ENCODE measurements around the gene RCL1. TPM values are rescaled to one million over a fixed set of nuclear protein-coding genes. Genes with fewer than 3 reads are reported as not detected.
"Not testable (repeated sequence)": the region's sequence is repeated elsewhere in the genome, so short reads cannot be mapped to it uniquely, and the experiment has no call there.

Gene RCL1
- total and polyA plus RNA-seq, 4 donors, result 14.3 to 32.0 (median 22.6) TPM

DNA sequence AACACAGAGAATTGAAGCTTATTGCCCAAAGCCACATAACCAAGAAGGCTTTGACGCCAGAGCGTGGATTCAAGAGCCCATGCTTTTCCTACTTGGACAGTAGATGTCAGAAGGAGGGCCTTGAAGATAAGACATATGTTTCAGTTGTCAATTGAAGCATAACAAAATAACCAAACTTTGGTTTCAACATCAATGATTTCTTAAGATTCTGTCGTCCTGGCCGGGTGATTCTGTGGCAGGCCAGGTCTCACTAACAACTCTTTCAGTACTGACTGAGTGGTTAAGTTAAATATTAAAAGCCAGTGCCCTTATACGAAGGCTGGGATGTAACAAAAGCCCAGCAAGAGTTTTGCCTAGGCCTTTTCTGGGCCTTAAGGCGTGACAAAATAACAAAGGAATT is 94.0 kb downstream of the RCL1 start:
- WGBS (ENCODE audit: insufficient coverage), result 30% methylated on average over 2 of the region's 6 CpGs
- H3K4me3 ChIP-seq (ENCODE audit: low read depth, low read length), result no peak overlapping the region
- H3K27me3 ChIP-seq (ENCODE audit: control insufficient read depth, insufficient read depth, low read length), result no peaks in the 10 kb centered on the region
- H3K9me3 ChIP-seq (ENCODE audit: control insufficient read depth, insufficient read depth, low read length), result no peaks in the 10 kb centered on the region
- H3K27ac ChIP-seq (ENCODE audit: low read depth, low read length), result no peak overlapping the region
- H3K4me1 ChIP-seq (ENCODE audit: control insufficient read depth, insufficient read depth, low read length), result no peaks in the 10 kb centered on the region
- DNase-seq (ENCODE audit: low read depth in 4 of 6, low spot score in 6 of 6), result no peak
- H3K36me3 ChIP-seq (ENCODE audit: control insufficient read depth, insufficient read depth, low read length), result no peaks in the 10 kb centered on the region

DNA sequence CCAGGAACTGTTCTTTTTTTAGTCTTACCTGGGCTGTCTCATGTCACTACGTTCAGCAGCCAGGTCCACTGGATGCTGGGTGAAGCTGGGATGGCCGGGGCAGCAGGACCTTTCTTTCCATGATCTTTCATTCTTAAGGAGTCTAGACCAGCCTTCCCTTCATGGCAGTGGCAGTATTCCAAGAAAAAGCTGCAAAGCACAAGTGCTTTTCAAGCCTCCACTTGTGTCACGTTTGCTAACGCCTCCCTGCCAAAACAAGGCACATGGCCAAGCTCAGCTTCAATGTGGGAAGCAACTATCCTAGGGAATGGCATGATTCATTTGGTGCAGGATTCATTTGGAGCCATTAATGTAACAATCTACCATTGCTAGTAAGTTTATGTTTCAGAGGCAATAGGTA is 94.8 kb downstream of the RCL1 start:
- 37% methylated on average over 4 of the region's 4 CpGs for WGBS (ENCODE audit: insufficient coverage)
- Histone ChIP-seq H3K36me3 (ENCODE audit: control insufficient read depth, insufficient read depth, low read length) (no peaks in the 10 kb centered on the region), H3K27me3 (ENCODE audit: control insufficient read depth, insufficient read depth, low read length) (no peaks in the 10 kb centered on the region), H3K9me3 (ENCODE audit: control insufficient read depth, insufficient read depth, low read length) (no peaks in the 10 kb centered on the region), H3K4me3 (ENCODE audit: low read depth, low read length) (no peak overlapping the region), H3K4me1 (ENCODE audit: control insufficient read depth, insufficient read depth, low read length) (no peaks in the 10 kb centered on the region), H3K27ac (ENCODE audit: low read depth, low read length) (no peak overlapping the region)
- peak in 4 of 6 donors; percentile 19 to 87 (median 36) for DNase-seq (ENCODE audit: low read depth in 4 of 6, low spot score in 6 of 6)

DNA sequence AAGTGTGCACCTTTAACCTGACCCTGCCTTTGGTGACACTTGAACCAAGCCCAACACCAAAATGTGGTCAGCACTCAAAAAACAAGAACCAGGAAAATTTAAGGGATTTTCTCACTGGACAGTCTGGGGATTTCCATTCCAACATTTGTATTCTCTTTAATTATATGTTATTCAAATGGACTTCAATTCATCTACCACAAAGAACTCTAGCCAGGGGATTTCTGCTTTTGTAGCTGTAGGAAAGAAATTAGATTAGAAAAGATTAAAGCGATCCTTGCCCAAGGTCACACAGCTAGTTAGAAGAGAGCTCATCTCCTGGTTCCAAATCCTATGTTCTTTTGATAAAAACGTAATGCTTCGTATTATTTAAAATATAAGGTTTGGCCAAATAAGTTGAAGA is 97.5 kb downstream of the RCL1 start:
- no peak overlapping the region for H3K4me3 ChIP-seq (ENCODE audit: low read depth, low read length)
- no peak overlapping the region for H3K27ac ChIP-seq (ENCODE audit: low read depth, low read length)
- H3K27me3 ChIP-seq (ENCODE audit: control insufficient read depth, insufficient read depth, low read length), result no peaks in the 10 kb centered on the region
- H3K4me1 ChIP-seq (ENCODE audit: control insufficient read depth, insufficient read depth, low read length), result no peaks in the 10 kb centered on the region
- no peaks in the 10 kb centered on the region for H3K9me3 ChIP-seq (ENCODE audit: control insufficient read depth, insufficient read depth, low read length)
- H3K36me3 ChIP-seq (ENCODE audit: control insufficient read depth, insufficient read depth, low read length), result no peaks in the 10 kb centered on the region
- no peak for DNase-seq (ENCODE audit: low read depth in 4 of 6, low spot score in 6 of 6)
- 100% methylated on average over 1 of the region's 3 CpGs for WGBS (ENCODE audit: insufficient coverage)

DNA sequence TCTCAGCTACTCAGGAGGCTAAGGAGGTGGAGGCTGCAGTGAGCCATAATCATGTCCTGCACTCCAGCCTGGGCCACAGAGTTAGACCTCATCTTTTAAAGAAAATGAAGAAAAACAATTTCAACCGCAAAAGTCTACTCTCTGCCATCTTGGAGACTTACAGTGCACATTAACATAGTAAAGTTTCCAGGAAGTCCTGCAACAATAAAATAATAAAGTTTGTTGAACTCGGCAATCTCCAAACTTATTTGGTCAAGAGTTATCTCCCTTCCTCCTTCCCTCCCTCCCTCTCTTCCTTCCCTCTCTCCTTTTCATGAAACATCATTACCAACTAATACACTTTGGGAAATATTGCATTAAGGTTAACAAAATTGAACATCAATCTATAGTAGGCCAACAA is 98.2 kb downstream of the RCL1 start:
- no peaks in the 10 kb centered on the region for H3K27me3 ChIP-seq (ENCODE audit: control insufficient read depth, insufficient read depth, low read length)
- no peaks in the 10 kb centered on the region for H3K9me3 ChIP-seq (ENCODE audit: control insufficient read depth, insufficient read depth, low read length)
- H3K4me1 ChIP-seq (ENCODE audit: control insufficient read depth, insufficient read depth, low read length), result no peaks in the 10 kb centered on the region
- DNase-seq (ENCODE audit: low read depth in 4 of 6, low spot score in 6 of 6), result no peak
- H3K4me3 ChIP-seq (ENCODE audit: low read depth, low read length), result no peak overlapping the region
- no peak overlapping the region for H3K27ac ChIP-seq (ENCODE audit: low read depth, low read length)
- WGBS (ENCODE audit: insufficient coverage), result 0% methylated on average over 1 of the region's 2 CpGs
- H3K36me3 ChIP-seq (ENCODE audit: control insufficient read depth, insufficient read depth, low read length), result no peaks in the 10 kb centered on the region

DNA sequence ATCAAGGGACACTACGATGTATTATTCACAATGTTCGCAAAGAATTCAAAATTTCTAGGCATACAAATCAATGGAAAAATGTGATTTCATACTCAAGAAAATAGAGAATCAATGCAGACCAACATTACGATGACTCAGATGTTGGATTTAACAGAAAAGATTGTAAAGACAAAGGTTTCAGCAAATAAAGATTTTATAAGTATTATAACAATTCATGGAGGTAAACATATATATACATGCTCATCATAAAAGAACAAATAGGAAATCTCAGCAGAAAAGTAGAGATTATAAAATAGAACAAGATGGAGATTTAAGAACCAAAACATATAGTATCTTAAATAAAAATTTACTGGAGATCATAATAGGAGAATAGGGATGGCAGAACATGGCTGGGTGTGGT is 98.9 kb downstream of the RCL1 start:
- DNase-seq (ENCODE audit: low read depth in 4 of 6, low spot score in 6 of 6), result no peak
- Histone ChIP-seq H3K27ac (ENCODE audit: low read depth, low read length) (no peak overlapping the region), H3K4me3 (ENCODE audit: low read depth, low read length) (no peak overlapping the region), H3K4me1 (ENCODE audit: control insufficient read depth, insufficient read depth, low read length) (no peaks in the 10 kb centered on the region), H3K27me3 (ENCODE audit: control insufficient read depth, insufficient read depth, low read length) (no peaks in the 10 kb centered on the region), H3K9me3 (ENCODE audit: control insufficient read depth, insufficient read depth, low read length) (no peaks in the 10 kb centered on the region), H3K36me3 (ENCODE audit: control insufficient read depth, insufficient read depth, low read length) (no peaks in the 10 kb centered on the region)
- no CpG with 5 or more reads among the region's 3 CpGs for WGBS (ENCODE audit: insufficient coverage)

DNA sequence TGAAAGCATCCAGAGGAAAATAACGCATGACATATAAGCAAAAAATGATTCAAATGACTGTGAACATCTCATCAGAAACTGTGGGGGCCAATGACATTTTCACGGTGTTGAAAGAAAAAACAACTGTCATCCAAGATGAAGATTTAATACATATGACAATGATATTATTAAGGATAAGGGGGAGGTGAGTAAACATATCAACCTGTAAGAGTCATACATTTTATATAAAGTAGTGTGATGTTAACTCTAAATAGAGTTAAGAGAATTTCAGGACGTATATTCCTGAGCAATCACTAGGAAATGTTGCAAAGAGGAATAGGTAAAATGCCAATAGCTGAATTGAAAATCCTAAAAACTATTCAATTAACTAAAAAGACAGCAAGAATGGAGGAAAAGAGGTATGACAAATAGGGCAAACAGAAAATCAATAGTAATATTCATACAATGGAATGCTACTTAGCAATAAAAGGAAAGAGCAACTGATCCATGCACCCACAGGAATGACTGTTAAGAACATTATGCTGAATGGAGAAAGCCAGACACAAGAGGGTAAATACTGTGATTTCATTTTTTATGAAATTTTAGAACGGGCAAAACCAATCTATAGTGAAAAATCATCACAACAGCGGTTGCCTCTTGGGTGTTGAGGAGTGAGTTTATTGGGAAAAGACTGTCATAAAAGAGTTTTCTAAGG is 99.9 kb downstream of the RCL1 start:
- no CpG with 5 or more reads among the region's 5 CpGs for WGBS (ENCODE audit: insufficient coverage)
- no peaks in the 10 kb centered on the region for H3K4me1 ChIP-seq (ENCODE audit: control insufficient read depth, insufficient read depth, low read length)
- H3K27me3 ChIP-seq (ENCODE audit: control insufficient read depth, insufficient read depth, low read length), result no peaks in the 10 kb centered on the region
- no peak overlapping the region for H3K4me3 ChIP-seq (ENCODE audit: low read depth, low read length)
- no peak overlapping the region for H3K27ac ChIP-seq (ENCODE audit: low read depth, low read length)
- DNase-seq (ENCODE audit: low read depth in 4 of 6, low spot score in 6 of 6), result no peak
- H3K9me3 ChIP-seq (ENCODE audit: control insufficient read depth, insufficient read depth, low read length), result no peaks in the 10 kb centered on the region
- no peaks in the 10 kb centered on the region for H3K36me3 ChIP-seq (ENCODE audit: control insufficient read depth, insufficient read depth, low read length)

DNA sequence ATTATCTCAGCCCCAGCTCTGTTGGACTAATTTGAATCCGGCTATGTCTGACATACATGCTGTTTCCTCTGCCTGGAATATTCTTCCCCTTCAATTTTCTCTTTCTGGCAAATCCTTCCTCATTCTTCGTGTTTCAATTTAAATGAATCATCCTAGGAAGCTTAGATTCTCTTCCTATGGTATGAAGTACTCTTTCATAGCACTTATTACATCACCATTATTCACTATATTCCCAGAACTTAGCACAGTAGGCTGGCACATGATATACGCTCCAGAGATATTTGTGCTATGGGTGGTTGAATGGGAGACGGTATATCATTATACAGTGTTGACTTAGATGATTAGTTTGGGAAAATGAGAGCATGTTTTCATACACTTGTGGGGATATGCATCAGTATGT is 101.3 kb downstream of the RCL1 start:
- WGBS (ENCODE audit: insufficient coverage), result 83% methylated on average over 1 of the region's 4 CpGs
- no peak overlapping the region for H3K4me3 ChIP-seq (ENCODE audit: low read depth, low read length)
- no peaks in the 10 kb centered on the region for H3K4me1 ChIP-seq (ENCODE audit: control insufficient read depth, insufficient read depth, low read length)
- H3K9me3 ChIP-seq (ENCODE audit: control insufficient read depth, insufficient read depth, low read length), result no peaks in the 10 kb centered on the region
- DNase-seq (ENCODE audit: low read depth in 4 of 6, low spot score in 6 of 6), result no peak
- no peaks in the 10 kb centered on the region for H3K36me3 ChIP-seq (ENCODE audit: control insufficient read depth, insufficient read depth, low read length)
- H3K27me3 ChIP-seq (ENCODE audit: control insufficient read depth, insufficient read depth, low read length), result no peaks in the 10 kb centered on the region
- H3K27ac ChIP-seq (ENCODE audit: low read depth, low read length), result no peak overlapping the region

DNA sequence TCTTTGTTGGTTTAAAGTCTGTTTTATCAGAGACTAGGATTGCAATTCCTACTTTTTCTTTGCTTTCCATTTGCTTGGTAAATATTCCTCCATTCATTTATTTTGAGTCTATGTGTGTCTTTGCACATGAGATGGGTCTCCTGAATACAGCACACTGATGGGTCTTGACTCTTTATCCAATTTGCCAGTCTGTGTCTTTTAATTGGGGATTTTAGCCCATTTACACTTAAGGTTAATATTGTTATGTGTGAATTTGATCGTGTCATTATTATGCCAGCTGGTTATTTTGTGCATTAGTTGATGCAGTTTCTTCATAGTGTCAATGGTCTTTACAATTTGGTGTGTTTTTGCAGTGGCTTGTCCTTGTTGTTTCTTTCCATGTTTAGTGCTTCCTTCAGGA is 107.1 kb downstream of the RCL1 start:
- H3K4me3 ChIP-seq (ENCODE audit: low read depth, low read length); DNase-seq (ENCODE audit: low read depth in 4 of 6, low spot score in 6 of 6); H3K27ac ChIP-seq (ENCODE audit: low read depth, low read length); H3K36me3 ChIP-seq (ENCODE audit: control insufficient read depth, insufficient read depth, low read length); H3K9me3 ChIP-seq (ENCODE audit: control insufficient read depth, insufficient read depth, low read length); H3K27me3 ChIP-seq (ENCODE audit: control insufficient read depth, insufficient read depth, low read length); H3K4me1 ChIP-seq (ENCODE audit: control insufficient read depth, insufficient read depth, low read length): not testable (repeated sequence)
- WGBS (ENCODE audit: insufficient coverage), result no CpG with 5 or more reads among the region's 1 CpG

DNA sequence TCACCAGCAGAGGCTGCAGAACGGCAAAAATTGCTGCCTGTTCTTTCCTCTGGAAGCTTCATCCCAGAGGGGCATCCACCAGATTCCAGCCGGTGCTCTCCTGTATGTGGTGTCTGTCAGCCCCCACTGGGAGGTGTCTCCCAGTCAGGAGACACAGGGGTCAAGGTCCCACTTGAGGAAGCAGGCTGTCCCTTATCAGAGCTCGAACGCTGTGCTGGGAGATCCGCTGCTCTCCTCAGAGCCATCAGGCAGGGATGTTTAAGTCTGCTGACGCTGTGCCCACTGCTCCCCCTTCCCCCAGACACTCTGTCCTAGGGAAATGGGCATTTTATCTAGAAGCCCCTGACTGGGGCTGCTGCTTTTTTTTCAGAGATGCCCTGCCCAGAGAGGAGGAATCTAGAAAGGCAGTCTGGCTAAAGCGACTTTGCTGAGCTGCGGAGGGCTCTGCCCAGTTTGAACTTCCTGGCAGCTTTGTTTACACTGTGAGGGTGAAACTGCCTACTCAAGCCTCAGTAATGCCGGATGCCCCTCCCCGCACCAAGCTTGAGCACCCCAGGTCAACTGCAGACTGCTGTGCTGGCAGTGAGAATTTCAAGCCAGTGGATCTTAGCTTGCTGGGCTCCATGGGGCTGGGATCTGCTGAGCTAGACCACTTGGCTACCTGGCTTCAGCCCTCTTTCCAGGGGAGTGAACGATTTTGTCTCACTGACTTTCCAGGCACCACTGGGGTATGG is 108.8 kb downstream of the RCL1 start:
- not testable (repeated sequence) for DNase-seq (ENCODE audit: low read depth in 4 of 6, low spot score in 6 of 6); H3K27me3 ChIP-seq (ENCODE audit: control insufficient read depth, insufficient read depth, low read length); H3K4me1 ChIP-seq (ENCODE audit: control insufficient read depth, insufficient read depth, low read length); H3K9me3 ChIP-seq (ENCODE audit: control insufficient read depth, insufficient read depth, low read length); H3K4me3 ChIP-seq (ENCODE audit: low read depth, low read length); H3K27ac ChIP-seq (ENCODE audit: low read depth, low read length); H3K36me3 ChIP-seq (ENCODE audit: control insufficient read depth, insufficient read depth, low read length)
- 60% methylated on average over 10 of the region's 11 CpGs for WGBS (ENCODE audit: insufficient coverage)

DNA sequence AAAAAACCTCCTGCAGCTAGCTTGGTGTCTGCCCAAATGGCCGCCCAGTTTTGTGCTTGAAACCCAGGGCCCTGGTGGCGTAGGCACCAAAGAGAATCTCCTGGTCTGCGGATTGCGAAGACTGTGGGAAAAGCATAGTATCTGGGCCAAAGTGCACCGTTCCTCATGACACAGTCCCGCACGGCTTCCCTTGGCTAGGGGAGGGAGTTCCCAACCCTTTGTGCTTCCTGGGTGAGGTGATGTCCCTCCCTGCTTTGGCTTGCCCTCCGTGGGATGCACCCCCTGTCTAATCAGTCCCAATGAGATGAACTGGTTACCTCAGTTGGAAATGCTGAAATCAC is 109.4 kb downstream of the RCL1 start:
- no peak for DNase-seq (ENCODE audit: low read depth in 4 of 6, low spot score in 6 of 6)
- Histone ChIP-seq H3K4me3 (ENCODE audit: low read depth, low read length) (no peak overlapping the region), H3K27me3 (ENCODE audit: control insufficient read depth, insufficient read depth, low read length) (no peaks in the 10 kb centered on the region), H3K9me3 (ENCODE audit: control insufficient read depth, insufficient read depth, low read length) (peaks cover 2% of the 10 kb centered on the region), H3K4me1 (ENCODE audit: control insufficient read depth, insufficient read depth, low read length) (no peaks in the 10 kb centered on the region), H3K27ac (ENCODE audit: low read depth, low read length) (no peak overlapping the region), H3K36me3 (ENCODE audit: control insufficient read depth, insufficient read depth, low read length) (no peaks in the 10 kb centered on the region)
- 86% methylated on average over 8 of the region's 8 CpGs for WGBS (ENCODE audit: insufficient coverage)

All from spinal cord (tissue), 10 donors.